H1 (cell line): ENCODE results near the gene CDK5R2. TPM values are rescaled to one million over a fixed set of nuclear protein-coding genes. Genes with fewer than 3 reads are reported as not detected.

Experiments
- EZH2 ChIP-seq: fragments of 200-600 bp; sonication (generic); IDR thresholded peaks from 2 replicates; pipeline ENCODE4 v1.7.1; 2012; ENCODE audit warnings: low read depth, mild to moderate bottlenecking, moderate library complexity, low read length, inconsistent platforms; ENCODE audit not compliant: severe bottlenecking
- GABPA ChIP-seq: IDR thresholded peaks from 2 replicates; pipeline ENCODE4 v1.6.1; 2011; ENCODE audit warnings: mild to moderate bottlenecking, low read length, moderate library complexity, borderline replicate concordance; ENCODE audit not compliant: insufficient read depth
- JUN ChIP-seq: IDR thresholded peaks from 2 replicates; pipeline ENCODE4 v1.6.1; 2011; ENCODE audit warnings: low read depth, mild to moderate bottlenecking, improper control_type of control experiment, low read length
- KDM1A ChIP-seq: fragments of 200-600, 300-600 bp; sonication (generic); IDR thresholded peaks from 2 replicates; pipeline ENCODE4 v1.7.1; 2016; ENCODE audit warnings: mild to moderate bottlenecking, low read length, borderline replicate concordance
- NRF1 ChIP-seq: IDR thresholded peaks from 2 replicates; pipeline ENCODE4 v1.6.1; 2011; ENCODE audit warnings: mild to moderate bottlenecking, low read depth, low read length, improper control_type of control experiment
- POLR2AphosphoS5 ChIP-seq: IDR thresholded peaks from 2 replicates; pipeline ENCODE4 v1.6.1; 2011; ENCODE audit warnings: low read depth, low read length
- RFX5 ChIP-seq: IDR thresholded peaks from 2 replicates; pipeline ENCODE4 v1.6.1; 2011; ENCODE audit warnings: low read depth, low read length, improper control_type of control experiment, borderline replicate concordance
- polyA plus RNA-seq, 7 experiments: library from polyadenylated mRNA; depleted of rRNA in 3 of 7; stranded (reverse) in 5 of 7; unstranded in 2 of 7; fragments of >200 nt in 5 of 7; fragments of 200-250 nt in 2 of 7; gene quantifications; 1 replicate in 5 of 7; 2 replicates in 1 of 7; 4 replicates in 1 of 7; pipeline versions ENCODE4 v1.2.1 to v1.2.3, GENCODE V29; 2011 to 2013; ENCODE audit warnings: missing spikeins in 2 of 7, mixed read lengths in 2 of 7
- total RNA-seq: library from RNA; stranded (reverse); fragmentation: NEBNext Ultra II Directional; extraction: Animal tissue kit (Norgen Biotek cat#: 25700); gene quantifications from 2 replicates; pipeline ENCODE4 v1.2.1, GENCODE V29; 2021

The CDK5R2 gene
- total and polyA plus RNA-seq, 2 of the 8 experiments (the other 6 are each of a cell fraction or from before 2014, with no cell fraction given) = 0.14 TPM; not detected in 1

DNA sequence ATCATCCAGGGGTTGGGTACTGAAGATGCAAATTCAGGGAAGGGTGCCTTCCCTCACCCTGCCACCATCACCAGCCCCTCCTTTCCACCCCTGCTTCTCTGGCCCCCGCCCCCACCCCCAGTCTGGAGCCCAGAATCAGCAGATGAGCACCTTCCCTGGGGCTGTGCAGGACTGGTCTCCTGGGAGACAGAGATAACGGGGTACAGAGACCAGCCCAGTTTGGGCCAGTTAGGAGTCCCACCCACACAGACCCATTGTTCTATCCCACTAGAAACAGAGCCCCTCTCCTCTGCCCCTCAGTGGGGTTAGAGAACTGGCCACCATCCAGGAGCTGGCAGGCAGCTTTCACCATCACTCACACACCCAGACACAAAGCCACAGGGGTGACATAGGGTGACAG lies 38.3 kb downstream of the CDK5R2 start (continued):
- TF ChIP-seq JUN (no peak), GABPA (no peak), KDM1A (no peak), NRF1 (no peak), EZH2 (no peak), RFX5 (no peak), POLR2AphosphoS5 (no peak)
- TF ChIP-seq, all 59 proteins: peak for 0
